Panc1 (cell line): ENCODE measurements around the gene NCAPH2. TPM values are rescaled to one million over a fixed set of nuclear protein-coding genes. Genes with fewer than 3 reads are reported as not detected.

ENCODE experiments used
- ATAC-seq: fragments of 200-7000 bp; cut with Tn5 transposase; 2 replicates; pipeline ENCODE4 v1.9.1; 2020; ENCODE audit warnings: mild to moderate bottlenecking, moderate library complexity
- BruUV-seq: library from RNA; stranded (reverse); fragments of 400-500 nt; replicated peaks from 2 replicates; lab custom pipeline; 2021; lab: Mats Ljungman, UMichigan
- CTCF ChIA-PET: fragments of 300-600 bp; sonication (Branson Sonifier 250); formaldehyde crosslinking; loops from one replicate; lab custom pipeline; 2022; ENCODE audit warnings: antibody characterized with exemption; lab: Charles Lee
- POLR2A ChIA-PET: fragments of 300-600 bp; sonication (Branson Sonifier 250); formaldehyde crosslinking; loops from one replicate; lab custom pipeline; 2022; ENCODE audit warnings: antibody characterized with exemption; lab: Charles Lee
- DNase-seq: peaks from one replicate; pipeline ENCODE4 v3.0.0-alpha.2; 2010; ENCODE audit warnings: low read depth, low spot score
- H3K27ac ChIP-seq: 2 replicates; pipeline ENCODE4 v1.5.1; 2011; ENCODE audit warnings: mild to moderate bottlenecking, low read length, inconsistent platforms
- H3K27me3 ChIP-seq: fragments of 200-500 bp; sonication (Bioruptor generic); 2 replicates; pipeline ENCODE4 v1.6.0; 2014; ENCODE audit warnings: low read length, inconsistent platforms; ENCODE audit not compliant: control insufficient read depth, insufficient read depth
- H3K36me3 ChIP-seq: fragments of 200-500 bp; sonication (Bioruptor generic); 2 replicates; pipeline ENCODE4 v1.5.1; 2014; ENCODE audit warnings: inconsistent platforms, mild to moderate bottlenecking, low read length, moderate library complexity; ENCODE audit not compliant: control insufficient read depth, insufficient read depth
- H3K4me1 ChIP-seq: 2 replicates; pipeline ENCODE4 v1.5.1; 2011; ENCODE audit warnings: inconsistent platforms, mild to moderate bottlenecking, low read length, moderate library complexity; ENCODE audit not compliant: control insufficient read depth, insufficient read depth
- H3K4me3 ChIP-seq, 2 experiments: 2 replicates each; pipeline ENCODE4 v1.5.1; 2011 to 2012; ENCODE audit warnings: low read depth in 2 of 2, low read length in 2 of 2, mild to moderate bottlenecking in 2 of 2, inconsistent platforms in 1 of 2, moderate library complexity in 1 of 2
- H3K9me3 ChIP-seq: fragments of 200-500 bp; sonication (Bioruptor generic); 2 replicates; pipeline ENCODE4 v1.5.1; 2014; ENCODE audit warnings: low read depth, mild to moderate bottlenecking, inconsistent platforms, low read length, moderate library complexity; ENCODE audit not compliant: control insufficient read depth, insufficient read depth
- CTCF ChIP-seq: fragments of 450-650 bp; IDR thresholded peaks from 2 replicates; pipeline ENCODE4 v1.5.1; 2017; ENCODE audit warnings: mild to moderate bottlenecking
- POLR2AphosphoS5 ChIP-seq: IDR thresholded peaks from 2 replicates; pipeline ENCODE4 v1.6.1; 2012; ENCODE audit warnings: mild to moderate bottlenecking, low read depth, low read length, moderate library complexity
- SIN3A ChIP-seq: IDR thresholded peaks from 2 replicates; pipeline ENCODE4 v1.6.1; 2012; ENCODE audit warnings: low read depth, mild to moderate bottlenecking, low read length, moderate library complexity, borderline replicate concordance; ENCODE audit not compliant: insufficient read depth
- TCF7L2 ChIP-seq: IDR thresholded peaks from 2 replicates; pipeline ENCODE4 v1.6.1; 2011; ENCODE audit warnings: mild to moderate bottlenecking, low read depth, low read length, inconsistent platforms
- in situ Hi-C: cut with HindIII; loops from 2 replicates; pipeline ENCODE4 v1.10.0; 2016; ENCODE audit warnings: low sequenced_read_pairs, low pct_unique_long_range_greater_than_20kb
- intact Hi-C: fragments of 100-400 bp; cut with micrococcal nuclease; formaldehyde crosslinking; loops from one replicate; pipeline ENCODE4 v1.10.0; 2022; ENCODE audit not compliant: unreplicated experiment
- total RNA-seq: library from RNA; stranded (reverse); gene quantifications from one replicate; pipeline ENCODE4 v1.2.1, GENCODE V29; 2021; ENCODE audit not compliant: unreplicated experiment
- TF ChIP-seq, protein P1 (sequence below), 2 experiments: IDR thresholded peaks; 2 replicates each; pipeline ENCODE4 v1.6.1; 2011 to 2012; ENCODE audit warnings: low read depth in 2 of 2, control low read depth in 1 of 2, low read length in 1 of 2, mild to moderate bottlenecking in 1 of 2, moderate library complexity in 1 of 2; ENCODE audit not compliant: insufficient read depth in 1 of 2

Gene NCAPH2
- total RNA-seq, 1 experiment from 2014 or later: 55.6 TPM

GRCh38 chr22:50481045-50481439 is 27.0 kb upstream of the NCAPH2 start:
- no peaks in the 10 kb centered on the region for H3K36me3 ChIP-seq
- intact Hi-C loops (no loop called here), in situ Hi-C loops (no loop called here)
- H3K27me3 ChIP-seq: no peaks in the 10 kb centered on the region
- peak overlapping the region; percentile 57 to 72 for H3K4me3 ChIP-seq
- H3K9me3 ChIP-seq: no peaks in the 10 kb centered on the region
- H3K4me1 ChIP-seq: peaks cover 8% of the 10 kb centered on the region
- CTCF ChIA-PET: no interaction called here
- ATAC-seq (no peak), DNase-seq (no peak)
- no peak overlapping the region for H3K27ac ChIP-seq
- TF ChIP-seq SIN3A: no peak
- TF ChIP-seq, protein P1, sequence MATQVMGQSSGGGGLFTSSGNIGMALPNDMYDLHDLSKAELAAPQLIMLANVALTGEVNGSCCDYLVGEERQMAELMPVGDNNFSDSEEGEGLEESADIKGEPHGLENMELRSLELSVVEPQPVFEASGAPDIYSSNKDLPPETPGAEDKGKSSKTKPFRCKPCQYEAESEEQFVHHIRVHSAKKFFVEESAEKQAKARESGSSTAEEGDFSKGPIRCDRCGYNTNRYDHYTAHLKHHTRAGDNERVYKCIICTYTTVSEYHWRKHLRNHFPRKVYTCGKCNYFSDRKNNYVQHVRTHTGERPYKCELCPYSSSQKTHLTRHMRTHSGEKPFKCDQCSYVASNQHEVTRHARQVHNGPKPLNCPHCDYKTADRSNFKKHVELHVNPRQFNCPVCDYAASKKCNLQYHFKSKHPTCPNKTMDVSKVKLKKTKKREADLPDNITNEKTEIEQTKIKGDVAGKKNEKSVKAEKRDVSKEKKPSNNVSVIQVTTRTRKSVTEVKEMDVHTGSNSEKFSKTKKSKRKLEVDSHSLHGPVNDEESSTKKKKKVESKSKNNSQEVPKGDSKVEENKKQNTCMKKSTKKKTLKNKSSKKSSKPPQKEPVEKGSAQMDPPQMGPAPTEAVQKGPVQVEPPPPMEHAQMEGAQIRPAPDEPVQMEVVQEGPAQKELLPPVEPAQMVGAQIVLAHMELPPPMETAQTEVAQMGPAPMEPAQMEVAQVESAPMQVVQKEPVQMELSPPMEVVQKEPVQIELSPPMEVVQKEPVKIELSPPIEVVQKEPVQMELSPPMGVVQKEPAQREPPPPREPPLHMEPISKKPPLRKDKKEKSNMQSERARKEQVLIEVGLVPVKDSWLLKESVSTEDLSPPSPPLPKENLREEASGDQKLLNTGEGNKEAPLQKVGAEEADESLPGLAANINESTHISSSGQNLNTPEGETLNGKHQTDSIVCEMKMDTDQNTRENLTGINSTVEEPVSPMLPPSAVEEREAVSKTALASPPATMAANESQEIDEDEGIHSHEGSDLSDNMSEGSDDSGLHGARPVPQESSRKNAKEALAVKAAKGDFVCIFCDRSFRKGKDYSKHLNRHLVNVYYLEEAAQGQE (IDR thresholded peaks at IDR 0.05; ENCODE audit: insufficient read depth in 1 of 2, low read depth in 2 of 2, low read length in 1 of 2): no peak
- TF ChIP-seq POLR2AphosphoS5: no peak
- no peak for TF ChIP-seq TCF7L2
- no peak for TF ChIP-seq CTCF
- POLR2A ChIA-PET: no interaction called here
- no TSS peak for BruUV-seq

DNA sequence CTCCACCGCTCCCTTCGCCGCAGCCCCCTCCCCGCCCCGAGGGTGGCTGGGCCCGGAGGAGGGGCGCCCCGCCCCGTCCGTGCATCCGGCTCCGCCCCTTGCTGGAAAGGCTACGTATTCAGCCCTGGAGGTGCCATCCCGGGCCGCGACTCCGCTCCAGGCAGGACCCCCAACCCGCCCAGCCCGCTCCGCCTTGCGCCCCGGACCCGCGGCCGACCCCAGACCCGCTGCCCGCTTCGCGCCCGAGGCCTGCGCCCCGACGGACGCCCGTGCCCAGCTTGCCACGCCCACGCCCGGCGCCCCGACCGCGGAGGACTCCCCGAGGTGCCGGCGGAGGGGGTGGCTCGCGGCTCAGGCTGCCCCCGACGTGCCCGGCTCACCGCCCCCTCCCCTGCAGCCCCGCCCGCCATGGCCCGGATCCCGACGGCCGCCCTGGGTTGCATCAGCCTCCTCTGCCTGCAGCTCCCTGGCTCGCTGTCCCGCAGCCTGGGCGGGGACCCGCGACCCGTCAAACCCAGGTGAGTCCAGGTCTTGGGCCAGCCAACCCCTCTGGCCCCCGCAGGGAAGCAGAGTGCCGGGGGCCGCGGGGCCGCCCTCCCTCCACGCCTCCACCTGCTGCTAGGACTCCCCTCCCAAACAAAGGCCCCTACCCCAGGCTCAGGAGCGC is 26.5 kb upstream of the NCAPH2 start, which contains the start of gene ADM2:
Gene ADM2 (plus strand): TSS at position 104 of the 667 bp plus-strand sequence. CDS start 305 bp downstream, at position 409.
- Histone ChIP-seq H3K27ac (peak within 1 kb of the TSS; percentile 63; the same call in 1 of the 2 replicates), H3K4me1 (peaks cover 13% of the 10 kb centered on the region), H3K4me3 (peak within 1 kb of the TSS; percentile 57 to 72), H3K27me3 (no peaks in the 10 kb centered on the region), H3K9me3 (no peaks in the 10 kb centered on the region), H3K36me3 (no peaks in the 10 kb centered on the region)
- no peak for DNase-seq
- ATAC-seq: peak; percentile 69
- in situ Hi-C loops (no loop called here), intact Hi-C loops (no loop called here)
- TF ChIP-seq, protein P1 (IDR thresholded peaks at IDR 0.05; ENCODE audit: insufficient read depth in 1 of 2, low read depth in 2 of 2, low read length in 1 of 2): no peak
- no peak for TF ChIP-seq TCF7L2
- CTCF ChIA-PET: no interaction called here
- POLR2A ChIA-PET: no interaction called here
- no TSS peak for BruUV-seq
